GM19240 (cell line): ENCODE results near the gene AMN1.
"Not testable (repeated sequence)": the region's sequence is repeated elsewhere in the genome, so short reads cannot be mapped to it uniquely, and the experiment has no call there.

Experiments used
- DNase-seq: peaks from one replicate; pipeline ENCODE4 v3.0.0; 2011; ENCODE audit warnings: low spot score; ENCODE audit not compliant: insufficient read length

AMN1 gene

GRCh38 chr12:31733549-31734432 lies 5.0 kb upstream of the AMN1 start:
- DNase-seq = not testable (repeated sequence)

- DNase-seq = no peak
Measured at GRCh38 chr12:31732926-31733548, 4.2 kb upstream of the AMN1 start.

GRCh38 chr12:31731203-31731602 lies 2.4 kb upstream of the AMN1 start:
- DNase-seq = not testable (repeated sequence)

GRCh38 chr12:31729705-31730104 lies 884 bp upstream of the AMN1 start:
- DNase-seq = no peak

GRCh38 chr12:31728289-31728916 lies 418 bp downstream of the AMN1 start:
- peak; percentile 12 for DNase-seq

- DNase-seq = no peak
Measured at GRCh38 chr12:31727192-31727591, 1.6 kb downstream of the AMN1 start.

- no peak for DNase-seq
Measured at GRCh38 chr12:31726575-31726974, 2.2 kb downstream of the AMN1 start.

GRCh38 chr12:31724557-31724956 lies 4.3 kb downstream of the AMN1 start:
- no peak for DNase-seq

- no peak for DNase-seq
Measured at GRCh38 chr12:31722580-31722979, 6.2 kb downstream of the AMN1 start.

- DNase-seq = not testable (repeated sequence)
Measured at GRCh38 chr12:31718542-31719198, 10.2 kb downstream of the AMN1 start.

- DNase-seq = not testable (repeated sequence)
Measured at GRCh38 chr12:31716998-31717397, 11.8 kb downstream of the AMN1 start.

- peak; percentile 20 for DNase-seq
Measured at GRCh38 chr12:31715283-31715825, 13.5 kb downstream of the AMN1 start.

GRCh38 chr12:31714406-31715271 lies 14.2 kb downstream of the AMN1 start:
- no peak for DNase-seq

GRCh38 chr12:31712877-31713276 lies 15.9 kb downstream of the AMN1 start:
- DNase-seq = no peak

- DNase-seq = no peak
Measured at GRCh38 chr12:31710021-31710818, 18.6 kb downstream of the AMN1 start.

GRCh38 chr12:31708118-31708517 lies 20.7 kb downstream of the AMN1 start:
- DNase-seq = not testable (repeated sequence)

GRCh38 chr12:31705621-31706020 lies 23.2 kb downstream of the AMN1 start:
- no peak for DNase-seq

- no peak for DNase-seq
Measured at GRCh38 chr12:31702047-31702446, 26.8 kb downstream of the AMN1 start.

GRCh38 chr12:31689921-31690320 lies 38.9 kb downstream of the AMN1 start:
- DNase-seq = not testable (repeated sequence)

- no peak for DNase-seq
Measured at GRCh38 chr12:31687101-31687527, 41.7 kb downstream of the AMN1 start.
